Measurements from ENCODE around the gene LARGE1. TPM values are rescaled to one million over a fixed set of nuclear protein-coding genes. Genes with fewer than 3 reads are reported as not detected.

The LARGE1 gene
- total RNA-seq, 4 donors from 2014 or later: 24.9 to 51.0 (median 32.7) TPM

DNA sequence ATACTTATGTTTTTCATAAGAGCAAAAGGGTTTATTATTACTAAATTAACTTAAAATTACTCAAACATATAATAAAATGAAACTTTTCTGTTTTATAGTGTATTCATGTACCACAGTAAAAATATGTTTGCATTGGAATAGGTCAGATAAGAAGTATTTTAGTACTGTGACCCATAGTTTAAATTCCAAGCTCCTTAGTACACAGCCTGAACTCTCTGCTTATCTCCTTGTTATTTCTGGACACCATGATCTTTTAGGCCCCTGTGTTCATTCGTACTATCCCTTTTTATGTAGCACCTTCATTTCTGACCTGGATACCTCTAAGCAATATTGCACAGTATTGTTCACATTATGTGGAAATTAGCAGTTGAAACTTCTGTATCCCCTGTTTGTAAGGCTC is 565.3 kb downstream of the LARGE1 start:
- Histone ChIP-seq H3K4me3 (no peak overlapping the region), H3K9me3 (no peaks in the 10 kb centered on the region), H3K36me3 (peaks cover 0 to 21% (median 0%) of the 10 kb centered on the region in 3 donors), H3K27ac (no peak overlapping the region), H3K4me1 (no peaks in the 10 kb centered on the region), H3K27me3 (no peaks in the 10 kb centered on the region)
- no peak for TF ChIP-seq EP300 (IDR thresholded peaks at IDR 0.05)
- TF ChIP-seq, protein P1, sequence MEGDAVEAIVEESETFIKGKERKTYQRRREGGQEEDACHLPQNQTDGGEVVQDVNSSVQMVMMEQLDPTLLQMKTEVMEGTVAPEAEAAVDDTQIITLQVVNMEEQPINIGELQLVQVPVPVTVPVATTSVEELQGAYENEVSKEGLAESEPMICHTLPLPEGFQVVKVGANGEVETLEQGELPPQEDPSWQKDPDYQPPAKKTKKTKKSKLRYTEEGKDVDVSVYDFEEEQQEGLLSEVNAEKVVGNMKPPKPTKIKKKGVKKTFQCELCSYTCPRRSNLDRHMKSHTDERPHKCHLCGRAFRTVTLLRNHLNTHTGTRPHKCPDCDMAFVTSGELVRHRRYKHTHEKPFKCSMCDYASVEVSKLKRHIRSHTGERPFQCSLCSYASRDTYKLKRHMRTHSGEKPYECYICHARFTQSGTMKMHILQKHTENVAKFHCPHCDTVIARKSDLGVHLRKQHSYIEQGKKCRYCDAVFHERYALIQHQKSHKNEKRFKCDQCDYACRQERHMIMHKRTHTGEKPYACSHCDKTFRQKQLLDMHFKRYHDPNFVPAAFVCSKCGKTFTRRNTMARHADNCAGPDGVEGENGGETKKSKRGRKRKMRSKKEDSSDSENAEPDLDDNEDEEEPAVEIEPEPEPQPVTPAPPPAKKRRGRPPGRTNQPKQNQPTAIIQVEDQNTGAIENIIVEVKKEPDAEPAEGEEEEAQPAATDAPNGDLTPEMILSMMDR (IDR thresholded peaks at IDR 0.05): no peak
- no peak for TF ChIP-seq POLR2A (IDR thresholded peaks at IDR 0.05)
- no peak for DNase-seq (ENCODE audit: low spot score in 2 of 2)
- 57 to 63% methylated on average over 1 of the region's 1 CpG for WGBS, 2 donors

- Histone ChIP-seq H3K27ac (no peak overlapping the region), H3K4me1 (no peaks in the 10 kb centered on the region), H3K4me3 (no peak overlapping the region), H3K27me3 (no peaks in the 10 kb centered on the region), H3K9me3 (no peaks in the 10 kb centered on the region), H3K36me3 (peaks cover 0 to 28% (median 0%) of the 10 kb centered on the region in 3 donors)
- no peak for DNase-seq (ENCODE audit: low spot score in 2 of 2)
- TF ChIP-seq, protein P1 (IDR thresholded peaks at IDR 0.05): no peak
- TF ChIP-seq POLR2A (IDR thresholded peaks at IDR 0.05) (no peak), EP300 (IDR thresholded peaks at IDR 0.05) (no peak)
- 72 to 74% methylated on average over 4 of the region's 4 CpGs for WGBS, 2 donors
Observed at GRCh38 chr22:33353502-33353901, 566.8 kb downstream of the LARGE1 start.

DNA sequence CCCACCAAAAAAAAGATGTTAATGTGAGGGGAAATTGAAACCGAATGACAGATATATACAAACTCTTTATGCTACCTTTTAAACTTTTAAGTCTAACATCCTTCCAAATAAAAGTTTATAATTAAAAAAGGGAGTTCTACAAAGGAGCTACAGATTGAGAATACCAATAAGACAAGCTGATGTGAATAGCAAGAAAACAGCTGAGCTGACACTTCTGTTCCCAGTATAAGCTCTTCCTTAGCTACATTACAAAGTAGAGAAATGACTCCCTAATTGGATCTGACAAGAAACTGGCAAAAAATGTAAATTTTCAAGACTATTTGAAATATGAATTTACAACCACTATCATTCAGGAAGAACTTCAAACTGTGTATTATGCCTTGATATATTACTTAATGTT is 567.5 kb downstream of the LARGE1 start:
- Histone ChIP-seq H3K9me3 (no peaks in the 10 kb centered on the region), H3K27ac (no peak overlapping the region), H3K4me1 (no peaks in the 10 kb centered on the region), H3K4me3 (no peak overlapping the region), H3K27me3 (no peaks in the 10 kb centered on the region), H3K36me3 (peaks cover 0 to 21% (median 0%) of the 10 kb centered on the region in 3 donors)
- TF ChIP-seq POLR2A (IDR thresholded peaks at IDR 0.05) (no peak), EP300 (IDR thresholded peaks at IDR 0.05) (no peak)
- TF ChIP-seq, protein P1 (IDR thresholded peaks at IDR 0.05): no peak
- 94 to 95% methylated on average over 1 of the region's 1 CpG for WGBS, 2 donors
- no peak for DNase-seq (ENCODE audit: low spot score in 2 of 2)

DNA sequence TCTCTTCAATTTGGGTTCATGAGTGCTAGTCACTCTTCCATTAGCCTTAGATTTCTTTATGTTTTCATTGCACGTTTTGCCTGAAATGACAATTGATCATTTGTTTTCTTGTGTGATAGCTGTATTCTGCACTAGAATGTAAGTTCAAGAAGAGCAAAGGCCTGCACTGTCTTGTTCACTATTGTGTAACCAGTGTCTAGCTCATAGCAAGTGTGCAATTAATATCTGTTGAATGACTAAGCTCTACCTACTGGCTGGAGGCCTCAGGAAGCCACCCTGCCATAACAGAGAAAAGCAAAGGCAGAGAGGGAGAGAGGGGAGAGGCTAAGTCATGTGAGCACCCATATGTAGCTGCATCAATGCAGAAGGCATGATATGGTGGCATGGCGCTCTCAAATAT is 569.3 kb downstream of the LARGE1 start:
- no peak for DNase-seq (ENCODE audit: low spot score in 2 of 2)
- 79 to 82% methylated on average over 2 of the region's 2 CpGs for WGBS, 2 donors
- H3K27ac ChIP-seq: no peak overlapping the region
- H3K36me3 ChIP-seq: peaks cover 0 to 17% (median 0%) of the 10 kb centered on the region in 3 donors
- H3K4me3 ChIP-seq: no peak overlapping the region
- no peak for TF ChIP-seq POLR2A (IDR thresholded peaks at IDR 0.05)
- TF ChIP-seq, protein P1 (IDR thresholded peaks at IDR 0.05): no peak
- TF ChIP-seq EP300 (IDR thresholded peaks at IDR 0.05): no peak
- no peaks in the 10 kb centered on the region for H3K27me3 ChIP-seq
- H3K4me1 ChIP-seq: no peaks in the 10 kb centered on the region
- H3K9me3 ChIP-seq: no peaks in the 10 kb centered on the region

- peaks cover 0 to 17% (median 0%) of the 10 kb centered on the region in 3 donors for H3K36me3 ChIP-seq
- TF ChIP-seq, protein P1 (IDR thresholded peaks at IDR 0.05): no peak
- TF ChIP-seq EP300 (IDR thresholded peaks at IDR 0.05) (no peak), POLR2A (IDR thresholded peaks at IDR 0.05) (no peak)
- H3K4me1 ChIP-seq: no peaks in the 10 kb centered on the region
- H3K27ac ChIP-seq: no peak overlapping the region
- no peak overlapping the region for H3K4me3 ChIP-seq
- no peak for DNase-seq (ENCODE audit: low spot score in 2 of 2)
- 88 to 92% methylated on average over 8 of the region's 8 CpGs for WGBS, 2 donors
- H3K9me3 ChIP-seq: no peaks in the 10 kb centered on the region
- H3K27me3 ChIP-seq: no peaks in the 10 kb centered on the region
Observed at GRCh38 chr22:33350491-33350890, 569.8 kb downstream of the LARGE1 start.

Data from tibial nerve (tissue), 4 donors.